HG02943 (cell line): Measurements from ENCODE around the gene MSMP.

Source experiments
- ATAC-seq: cut with Tn5 transposase; IDR thresholded peaks from one replicate; pipeline ENCODE4 v1.9.1; 2021; ENCODE audit warnings: mild to moderate bottlenecking, low read depth, moderate library complexity; ENCODE audit not compliant: unreplicated experiment

MSMP gene

DNA sequence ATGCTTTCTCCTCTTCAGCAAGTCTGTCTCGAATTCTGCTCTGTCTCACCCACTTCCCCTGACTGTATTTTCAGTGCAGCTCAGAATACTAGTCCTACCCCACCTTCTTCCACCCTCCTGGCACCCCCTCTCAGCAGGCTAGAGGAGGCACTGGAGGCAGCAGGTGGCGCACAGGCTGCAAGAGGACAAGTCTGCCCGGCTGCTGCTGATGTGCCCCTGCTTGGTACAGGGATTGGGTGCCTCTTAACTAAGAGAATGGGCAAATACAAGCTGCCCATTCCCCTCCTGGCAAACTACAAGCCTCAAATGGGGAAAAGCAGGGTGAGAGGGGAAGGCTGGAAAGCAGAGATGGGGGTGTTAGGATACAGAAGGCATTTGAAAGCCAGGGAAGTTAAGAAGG, 27.1 kb downstream of the MSMP start:
- no peak for ATAC-seq

DNA sequence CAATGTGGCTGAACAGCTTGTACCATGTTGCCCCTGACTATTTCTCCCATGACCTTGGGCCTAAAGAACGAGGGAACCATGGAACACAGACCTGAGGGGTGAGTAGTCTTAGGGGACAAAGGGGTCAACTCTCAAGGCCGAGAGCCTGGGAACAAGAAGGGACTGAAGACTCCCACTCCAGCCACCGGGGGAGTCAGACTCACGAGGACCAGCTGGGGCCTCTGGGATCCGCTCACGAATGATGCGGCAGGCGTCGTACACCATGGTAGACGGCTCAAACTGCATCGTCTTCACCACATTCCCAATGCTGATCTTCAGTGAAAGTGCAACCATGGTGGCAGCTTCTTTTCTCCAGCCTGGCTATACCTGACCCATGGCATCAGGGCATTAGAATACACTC, 28.7 kb downstream of the MSMP start:
- ATAC-seq, result no peak

DNA sequence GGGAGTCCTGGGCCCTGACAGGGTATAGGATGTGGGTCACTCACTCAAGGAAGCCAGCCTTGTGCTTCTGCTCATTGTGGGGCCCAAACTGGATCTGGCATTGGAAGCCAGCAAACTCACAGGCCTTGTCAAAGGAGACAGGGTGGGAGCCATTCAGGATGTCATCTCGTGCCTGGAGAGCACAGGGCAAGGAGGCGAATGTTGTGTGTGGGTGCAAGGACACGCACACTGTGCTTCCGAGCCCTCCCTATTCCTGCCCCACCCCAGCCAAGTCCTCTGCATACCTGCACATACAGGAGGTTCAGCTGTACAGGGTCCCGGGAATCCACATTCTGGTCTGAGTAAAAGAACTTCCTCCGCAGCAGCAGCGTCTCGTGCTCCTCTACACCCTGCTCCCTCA, 30.2 kb downstream of the MSMP start:
- no peak for ATAC-seq

DNA sequence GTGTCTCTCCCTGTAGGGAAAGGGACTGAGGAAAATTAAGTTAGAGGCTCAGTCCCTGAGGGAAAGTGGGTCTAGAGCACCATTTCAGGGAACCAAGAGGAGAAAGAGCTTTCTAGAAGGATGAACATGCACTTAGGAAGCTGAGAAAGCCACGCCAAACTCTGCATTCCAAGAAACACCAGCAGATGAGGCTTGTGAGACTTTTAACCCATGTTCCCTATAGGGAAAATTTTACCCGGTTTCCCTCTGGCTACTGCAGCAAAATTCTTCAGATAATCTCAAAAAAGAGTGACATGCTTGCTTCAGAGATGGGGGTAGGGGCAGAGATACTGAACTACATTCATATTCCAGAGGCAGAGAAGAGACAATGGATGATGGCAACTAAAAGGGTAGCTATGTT, 30.6 kb downstream of the MSMP start:
- ATAC-seq, result no peak

DNA sequence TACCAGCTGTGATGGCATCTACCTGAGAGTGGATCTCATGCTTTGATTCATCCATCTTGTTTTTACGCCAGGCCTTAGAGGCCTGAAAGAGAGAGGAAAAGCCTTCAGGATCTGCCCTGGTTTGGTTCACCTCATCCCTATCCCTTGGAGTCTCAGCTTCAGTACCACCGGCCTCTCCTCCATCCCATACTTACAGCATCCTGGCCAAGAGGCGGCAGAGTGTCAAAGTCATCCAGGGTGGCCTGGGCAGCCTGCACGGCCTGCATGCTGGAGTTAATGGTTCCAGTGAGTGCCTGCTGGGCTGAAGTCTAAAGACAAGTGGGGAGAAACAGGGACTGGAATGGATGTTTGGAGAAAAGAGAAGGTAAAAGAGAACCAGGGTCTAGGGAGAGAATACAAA, 34.5 kb downstream of the MSMP start:
- no peak for ATAC-seq

DNA sequence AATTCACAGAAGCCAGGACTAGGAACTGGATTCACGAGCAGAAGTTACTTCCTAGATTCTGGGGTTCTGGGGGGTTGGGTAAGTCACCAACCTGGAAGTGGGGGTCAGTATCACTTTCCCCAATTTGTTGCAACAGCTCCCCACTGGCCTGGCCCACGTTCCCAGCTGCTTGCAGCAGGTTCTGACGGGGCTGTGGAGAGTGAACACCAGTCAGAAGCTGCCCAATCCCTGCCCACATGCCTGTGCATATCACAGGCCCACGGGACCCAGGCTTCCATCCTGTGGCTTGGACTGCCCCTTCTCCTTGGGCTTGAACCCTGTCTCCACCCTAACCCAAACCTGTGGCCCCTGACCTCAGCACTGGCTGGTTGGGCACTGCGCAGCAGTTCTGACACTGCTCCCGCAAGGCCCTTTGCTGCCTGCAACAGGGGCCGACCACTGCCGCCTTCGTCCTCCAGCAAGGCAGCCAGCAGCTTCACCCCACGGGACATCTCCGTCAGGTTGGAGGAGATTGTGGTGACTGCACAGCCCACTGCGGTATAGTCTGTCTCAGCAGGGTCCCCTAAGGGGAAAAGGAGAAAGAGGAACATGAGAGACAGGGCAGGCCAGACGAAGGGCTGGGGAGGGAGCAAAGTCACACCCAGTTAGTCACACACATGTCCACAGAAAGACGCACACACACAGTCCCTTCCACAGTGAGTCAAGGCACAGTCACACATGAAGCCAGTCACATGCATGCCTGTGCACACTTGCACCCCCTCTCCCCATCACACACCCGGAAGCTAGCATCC, 35.2 kb downstream of the MSMP start:
- no peak for ATAC-seq

DNA sequence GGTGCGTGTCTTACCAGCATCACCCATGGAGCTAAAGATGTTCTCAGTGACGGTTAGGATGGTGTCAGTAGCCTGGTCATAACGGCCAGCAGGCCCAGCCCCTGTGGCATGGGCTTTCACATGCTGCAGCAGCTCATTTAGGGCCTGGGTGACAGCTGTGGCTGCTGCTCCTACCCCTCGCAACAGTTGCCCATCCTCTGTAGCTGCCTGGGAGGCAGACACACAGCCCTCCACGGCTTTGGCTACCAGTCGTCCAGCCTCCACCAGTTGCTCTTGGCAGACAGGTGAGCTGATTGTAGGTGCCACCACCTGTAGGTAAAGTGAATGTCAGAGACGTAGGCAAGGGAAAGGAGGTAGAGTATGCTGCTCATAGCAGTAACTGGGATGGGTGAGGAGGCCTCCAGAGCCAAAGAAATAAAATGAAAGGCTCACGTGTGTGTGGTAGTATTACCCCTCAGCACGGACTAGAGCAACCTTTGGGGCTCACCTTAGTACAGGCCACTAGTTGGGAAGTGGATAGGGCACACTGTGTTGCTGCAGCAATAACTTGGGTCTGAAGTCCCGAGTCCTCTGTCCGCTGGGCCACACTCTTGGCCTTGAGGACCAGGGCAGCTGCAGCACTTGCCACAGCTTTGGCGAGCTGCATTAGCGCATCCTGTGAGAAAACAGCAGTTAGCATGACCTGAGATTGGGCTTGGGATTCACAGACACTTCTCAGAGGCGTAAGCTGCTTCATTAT, 36.8 kb downstream of the MSMP start:
- ATAC-seq, result no peak

DNA sequence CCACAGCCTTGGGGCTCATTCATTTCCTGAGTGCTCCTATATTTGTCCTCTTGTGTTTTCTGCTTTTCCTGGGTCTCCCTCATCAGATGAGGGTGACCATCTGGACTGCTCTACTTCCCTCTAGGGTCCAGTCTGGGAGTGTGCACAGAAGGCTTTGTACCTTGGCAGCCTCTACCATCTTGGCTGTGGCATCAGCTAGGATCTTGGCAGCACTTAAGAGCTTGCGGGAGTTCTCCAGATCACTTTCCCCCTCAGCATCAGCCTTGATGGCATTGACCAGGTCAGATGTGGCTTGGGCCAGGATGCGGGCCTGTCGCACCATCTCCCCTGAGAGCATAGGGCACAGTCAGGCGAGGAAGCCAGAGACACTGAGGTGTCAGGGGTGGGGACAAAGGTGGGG, 37.8 kb downstream of the MSMP start:
- ATAC-seq, result no peak

DNA sequence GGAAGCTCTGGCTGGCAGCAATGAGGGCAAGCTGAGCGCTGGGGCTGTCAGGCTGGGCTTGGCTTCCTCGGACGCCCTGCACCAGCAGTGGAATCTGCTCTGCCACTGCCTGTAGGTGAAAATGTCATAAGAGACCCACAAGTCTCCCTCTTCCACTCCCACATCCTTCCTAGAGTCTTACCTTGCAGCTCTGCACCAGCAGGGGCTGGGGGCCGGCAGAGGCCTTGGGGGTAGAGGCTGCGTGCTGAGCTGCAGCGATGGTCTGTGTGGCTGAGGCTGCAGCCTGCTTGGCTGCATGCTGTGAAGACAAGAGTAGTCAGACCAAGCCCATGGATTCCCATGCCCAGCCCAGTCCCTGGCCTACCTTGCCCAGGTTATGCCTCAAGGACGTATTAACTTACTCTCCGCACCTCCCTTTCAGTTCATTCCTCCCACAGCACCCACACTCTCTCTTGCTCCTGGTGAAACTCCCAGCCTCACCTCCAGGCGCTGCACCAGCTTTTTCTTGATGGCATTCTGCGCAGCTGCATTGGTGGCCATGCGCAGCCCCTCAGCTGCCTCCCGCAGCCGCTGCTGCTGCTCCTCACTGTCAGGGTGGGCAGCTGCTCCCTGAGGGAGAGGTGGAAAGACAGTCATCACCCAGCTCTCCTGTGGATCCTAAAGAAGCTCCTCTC, 39.4 kb downstream of the MSMP start:
- ATAC-seq, result no peak

DNA sequence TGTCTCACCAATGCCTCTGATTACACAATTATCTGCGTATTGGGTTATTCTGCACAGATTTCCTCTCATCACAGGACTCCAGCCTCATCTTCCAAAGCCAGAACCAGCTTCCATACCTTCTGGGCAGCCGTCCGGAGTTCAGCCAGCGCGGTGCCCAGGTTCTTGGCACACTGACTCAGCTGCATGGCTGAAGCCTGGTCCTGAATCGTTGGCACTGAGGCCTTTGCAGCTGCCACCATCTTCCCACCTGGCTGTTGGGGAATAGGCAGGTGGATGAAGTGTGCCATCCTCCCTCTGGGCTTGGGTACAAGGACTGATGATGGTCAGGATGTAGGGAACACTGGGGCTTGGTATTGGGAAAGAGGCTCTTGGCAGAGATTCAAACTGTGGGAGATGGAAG, 40.0 kb downstream of the MSMP start:
- no peak for ATAC-seq

DNA sequence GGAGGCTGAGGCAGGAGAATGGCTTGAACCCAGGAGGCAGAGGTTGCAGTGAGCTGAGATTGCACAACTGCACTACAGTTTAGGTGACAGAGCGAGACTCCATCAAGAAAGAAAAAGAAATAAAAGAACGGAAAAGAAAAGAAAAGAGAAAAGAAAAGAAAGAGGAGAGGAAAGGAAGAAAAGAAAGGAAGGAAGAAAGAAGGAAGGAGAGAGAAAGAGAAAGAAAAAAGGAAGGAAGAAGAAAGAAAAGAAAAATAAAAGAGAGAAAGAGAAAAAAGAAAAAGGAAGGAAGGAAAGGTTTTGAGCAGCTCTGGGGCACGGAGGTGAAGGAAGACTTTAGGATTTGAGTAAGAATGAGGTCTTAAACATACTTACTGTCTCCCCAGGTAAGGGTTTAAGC, 40.5 kb downstream of the MSMP start:
- no peak for ATAC-seq

DNA sequence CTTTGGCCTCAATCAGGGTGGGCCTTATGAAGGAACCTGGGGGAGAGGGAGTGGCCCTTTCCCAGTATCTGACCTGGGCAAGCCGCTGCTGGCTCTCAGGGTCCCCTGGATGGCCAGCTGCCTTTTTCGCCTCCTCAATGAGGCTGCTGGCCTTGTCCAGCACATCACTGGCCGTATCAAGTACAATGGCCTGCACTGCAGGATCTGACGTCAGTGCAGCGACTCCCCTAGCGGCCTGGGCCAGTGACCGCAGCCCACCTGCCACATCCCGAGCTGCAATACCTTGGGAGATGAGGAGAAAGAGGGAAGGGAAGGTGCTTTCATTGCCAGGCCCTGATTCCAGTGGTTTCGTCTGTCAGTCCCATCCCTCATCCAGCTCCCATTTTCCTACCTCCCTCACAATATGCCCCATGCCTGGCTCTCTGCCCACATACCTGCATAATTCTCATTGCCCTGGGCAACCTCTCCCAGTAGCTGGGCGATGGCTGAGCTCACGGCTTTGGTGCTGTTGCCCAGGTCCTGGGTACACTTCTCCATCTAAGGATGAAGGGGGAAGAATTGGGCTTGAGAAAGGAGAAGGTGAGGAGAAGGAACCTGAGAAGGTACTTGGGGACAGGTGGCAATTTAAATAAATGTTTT, 41.2 kb downstream of the MSMP start:
- no peak for ATAC-seq

DNA sequence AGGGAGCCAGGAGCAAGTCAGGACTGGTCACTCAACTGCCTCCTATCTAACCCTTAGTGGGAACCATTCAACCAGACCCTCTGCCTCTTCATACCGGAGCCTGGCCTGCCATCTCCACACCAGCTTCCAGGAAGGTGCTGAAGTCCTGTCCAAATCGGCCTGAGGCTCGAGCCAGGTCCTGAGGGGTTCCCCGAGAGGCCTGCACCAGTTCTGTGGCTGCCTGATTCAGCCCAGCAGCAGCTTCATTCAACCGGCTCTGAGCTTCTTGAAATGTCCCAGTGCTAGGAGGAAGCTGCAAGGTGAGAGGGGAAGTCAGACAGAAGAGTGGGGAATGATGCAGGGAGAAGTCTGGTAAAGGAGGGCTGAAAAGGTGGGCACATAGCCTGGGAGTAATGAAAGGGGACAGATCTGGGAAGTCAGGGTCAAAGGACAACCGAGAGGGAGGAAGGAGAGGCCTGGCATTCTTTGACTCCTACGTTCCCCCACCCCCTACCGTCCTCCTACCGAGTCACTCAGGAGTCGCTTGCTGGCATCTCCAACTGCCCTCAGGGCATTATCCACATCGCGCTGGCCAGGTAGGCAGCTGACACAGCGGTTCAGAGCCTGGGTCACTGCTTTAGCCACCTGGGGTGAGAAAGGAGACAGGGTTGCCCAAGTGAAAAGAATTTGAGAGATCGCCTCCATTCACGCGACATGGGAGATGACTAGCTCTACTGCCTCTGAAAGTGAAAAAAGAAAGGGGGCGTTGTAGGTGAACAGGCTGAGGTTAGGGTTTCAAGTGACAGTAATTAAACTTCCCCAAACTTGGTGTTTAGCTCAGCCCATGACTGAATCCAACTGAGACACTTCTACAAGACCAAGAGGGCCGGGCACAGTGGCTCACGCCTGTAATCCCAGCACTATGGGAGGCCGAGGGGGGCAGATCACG, 42.3 kb downstream of the MSMP start:
- ATAC-seq, result no peak

DNA sequence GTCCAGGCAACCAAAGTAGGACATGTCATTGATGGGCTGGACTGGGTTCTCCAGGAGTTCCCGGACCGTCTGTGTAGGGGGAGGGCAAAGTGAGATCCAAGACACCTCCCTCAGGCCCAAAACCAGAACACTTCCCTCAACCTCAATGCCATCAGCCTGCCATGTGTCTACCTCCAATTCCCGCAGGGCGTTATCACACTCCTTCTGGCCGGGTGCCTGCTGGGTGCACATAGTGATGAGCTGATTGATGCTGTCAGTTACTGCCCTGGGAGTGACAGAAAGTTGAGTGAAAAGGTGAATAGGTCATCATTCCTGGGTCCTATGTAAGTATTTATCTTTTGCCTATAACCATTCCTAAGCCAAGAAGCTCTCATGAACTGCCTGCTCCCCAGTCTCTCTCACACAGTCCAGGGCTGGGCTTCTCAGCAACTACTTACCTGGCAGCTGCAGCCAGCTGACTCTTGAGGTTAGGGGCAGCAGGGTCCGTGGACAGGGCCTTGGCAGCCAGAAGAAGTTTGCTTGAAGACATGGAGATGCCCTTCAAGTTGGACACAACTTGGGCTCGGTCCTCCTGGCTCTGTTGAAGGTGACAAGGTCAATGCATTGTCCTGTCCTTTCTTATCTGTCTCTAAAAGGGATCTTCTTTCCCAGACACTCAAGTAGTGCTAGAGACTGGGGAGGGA, 43.1 kb downstream of the MSMP start:
- no peak for ATAC-seq

DNA sequence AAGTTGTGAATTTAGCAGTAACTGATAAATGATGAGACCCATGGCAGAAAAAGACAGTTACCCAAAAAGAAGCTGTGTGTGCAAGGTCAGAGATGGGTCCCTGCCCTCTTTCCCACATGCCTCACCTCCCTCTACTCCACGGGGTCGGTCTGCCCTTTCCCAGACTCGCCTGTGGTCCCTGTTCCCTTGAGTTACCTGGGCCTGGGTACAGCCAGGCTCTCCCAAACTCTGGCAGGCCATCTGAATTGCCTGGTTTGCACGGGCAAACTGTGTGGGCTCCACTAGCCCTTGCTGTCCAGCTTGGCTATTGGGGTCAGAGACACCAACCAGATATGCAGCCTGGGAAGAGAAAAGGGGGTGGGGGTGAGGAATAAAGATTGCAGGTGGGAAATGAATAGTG, 45.9 kb downstream of the MSMP start:
- no peak for ATAC-seq

DNA sequence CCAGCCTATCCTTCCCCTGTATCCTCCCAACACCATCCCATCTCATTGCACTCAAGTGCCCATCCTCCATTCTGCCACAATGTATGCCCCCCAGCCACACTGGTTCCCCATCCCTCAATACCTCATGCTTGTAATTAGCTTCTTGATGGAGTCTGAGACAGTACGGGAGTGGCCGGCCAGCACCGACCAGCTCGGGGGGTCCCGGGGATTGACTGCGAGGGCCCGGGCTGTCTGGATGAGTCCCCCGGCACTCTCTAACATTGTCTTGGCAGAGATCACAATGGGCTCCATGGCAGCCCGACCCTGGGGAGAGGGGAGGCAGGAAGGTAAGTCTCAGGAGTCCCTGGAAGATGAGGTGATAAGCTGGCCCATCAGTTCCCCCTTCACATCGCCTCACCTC, 47.1 kb downstream of the MSMP start:
- ATAC-seq, result no peak

DNA sequence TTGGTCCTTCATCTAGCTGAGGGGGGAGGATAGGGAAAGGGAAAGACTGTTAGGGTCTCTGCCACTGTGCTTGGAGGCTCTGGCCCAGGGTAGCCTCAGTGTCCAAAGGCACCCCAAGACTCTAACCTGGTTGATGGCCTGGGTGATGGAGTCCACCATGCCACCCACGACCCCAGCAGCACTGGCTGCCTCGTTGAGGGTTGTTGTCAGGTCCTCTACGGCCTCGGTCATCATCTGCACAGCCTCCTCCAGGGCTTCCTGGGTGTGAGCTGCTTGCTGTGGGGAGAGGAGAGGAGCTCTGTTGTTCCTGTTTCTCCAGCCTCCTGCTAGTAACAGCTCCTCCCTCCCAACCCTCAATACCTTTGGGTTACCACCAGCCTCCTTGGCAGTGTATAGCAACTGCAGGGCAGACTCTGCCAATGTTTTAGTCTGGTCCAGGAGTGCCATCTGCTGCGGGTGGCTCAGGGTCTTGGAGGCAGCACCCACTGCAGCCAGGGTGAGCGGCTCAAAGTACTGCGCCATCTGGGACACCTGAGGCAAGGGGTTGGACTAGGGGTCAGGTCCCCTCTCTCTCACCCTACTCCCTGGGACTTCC, 48.1 kb downstream of the MSMP start:
- ATAC-seq, result no peak

DNA sequence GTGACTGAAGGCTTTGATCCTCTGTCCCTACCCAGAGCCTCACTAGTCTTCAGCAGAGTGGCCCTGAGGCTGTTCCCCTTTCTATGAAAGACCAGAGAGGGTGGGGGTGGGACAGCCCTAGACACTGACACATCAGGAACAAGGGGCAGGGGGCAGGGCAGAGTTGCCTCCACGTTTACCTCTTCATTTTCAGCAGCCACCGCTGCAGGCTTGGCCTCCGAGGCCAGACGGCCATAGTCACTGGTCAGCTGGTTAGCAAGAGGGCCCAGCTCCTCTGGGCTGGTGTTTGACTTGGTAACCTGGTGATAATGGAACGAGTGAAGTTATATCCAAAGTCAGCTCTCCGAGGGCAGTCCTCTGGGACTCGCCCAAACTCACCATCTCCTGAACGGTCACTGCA, 48.7 kb downstream of the MSMP start:
- no peak for ATAC-seq
